Spleen (tissue), 7 donors: ENCODE measurements around the gene MAJIN.

Experiments
- POLR2A ChIP-seq, 3 donors: fragments of 450-650 bp; IDR thresholded peaks; one replicate each; pipeline ENCODE4 v1.5.1; 2017; ENCODE audit warnings: antibody characterized with exemption in 3 of 3, mild to moderate bottlenecking in 1 of 3
- POLR2AphosphoS5 ChIP-seq, 3 donors: sonication (generic); formaldehyde crosslinking; IDR thresholded peaks; one replicate each; pipeline ENCODE4 v1.5.1; 2017; ENCODE audit warnings: antibody characterized with exemption in 3 of 3
- TF ChIP-seq, protein P1 (sequence below), 11 experiments: fragments of 200-600 bp in 7 of 11; fragments of 450-650 bp in 4 of 11; sonication (generic) in 4 of 11; IDR thresholded peaks in 8 of 11; conservative IDR thresholded peaks in 3 of 11; 1 replicate in 7 of 11; 2 replicates in 4 of 11; pipeline versions ENCODE4 v1.4.0 to v1.8.0; 2016 to 2021; ENCODE audit warnings: antibody characterized with exemption in 11 of 11, inconsistent platforms in 4 of 11, mild to moderate bottlenecking in 1 of 11
- donor health status: DM: no; HTN: no; CAD: no; lungs with moderate emphysema.
- donor health status: DM: no; HTN: no; CAD: no.
- donor health status: DM: no; HTN: no; CAD: no.

DNA sequence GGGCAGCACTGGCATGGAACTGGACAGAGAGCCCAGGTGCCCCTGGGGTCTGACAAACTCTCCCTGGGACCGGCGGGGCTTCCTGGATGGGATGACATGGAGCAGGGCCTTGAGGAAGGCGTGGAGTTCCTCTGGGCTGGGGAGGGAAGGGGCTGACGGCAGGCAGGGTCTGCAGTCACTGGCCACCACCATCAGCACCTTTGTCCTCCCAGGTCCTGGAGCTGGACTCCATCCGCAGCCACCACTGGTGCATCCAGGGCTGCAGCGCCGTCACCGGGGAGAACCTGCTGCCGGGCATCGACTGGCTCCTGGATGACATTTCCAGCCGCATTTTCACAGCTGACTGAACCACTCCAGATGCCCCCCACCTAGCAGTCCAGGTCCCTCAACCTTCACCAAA is 49.6 kb upstream of the MAJIN start:
- TF ChIP-seq, protein P1, sequence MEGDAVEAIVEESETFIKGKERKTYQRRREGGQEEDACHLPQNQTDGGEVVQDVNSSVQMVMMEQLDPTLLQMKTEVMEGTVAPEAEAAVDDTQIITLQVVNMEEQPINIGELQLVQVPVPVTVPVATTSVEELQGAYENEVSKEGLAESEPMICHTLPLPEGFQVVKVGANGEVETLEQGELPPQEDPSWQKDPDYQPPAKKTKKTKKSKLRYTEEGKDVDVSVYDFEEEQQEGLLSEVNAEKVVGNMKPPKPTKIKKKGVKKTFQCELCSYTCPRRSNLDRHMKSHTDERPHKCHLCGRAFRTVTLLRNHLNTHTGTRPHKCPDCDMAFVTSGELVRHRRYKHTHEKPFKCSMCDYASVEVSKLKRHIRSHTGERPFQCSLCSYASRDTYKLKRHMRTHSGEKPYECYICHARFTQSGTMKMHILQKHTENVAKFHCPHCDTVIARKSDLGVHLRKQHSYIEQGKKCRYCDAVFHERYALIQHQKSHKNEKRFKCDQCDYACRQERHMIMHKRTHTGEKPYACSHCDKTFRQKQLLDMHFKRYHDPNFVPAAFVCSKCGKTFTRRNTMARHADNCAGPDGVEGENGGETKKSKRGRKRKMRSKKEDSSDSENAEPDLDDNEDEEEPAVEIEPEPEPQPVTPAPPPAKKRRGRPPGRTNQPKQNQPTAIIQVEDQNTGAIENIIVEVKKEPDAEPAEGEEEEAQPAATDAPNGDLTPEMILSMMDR (IDR thresholded peaks at IDR 0.05 in 8 of 11, conservative IDR thresholded peaks at IDR 0.05 in 3 of 11): no peak
- TF ChIP-seq POLR2A (IDR thresholded peaks at IDR 0.05) (no peak), POLR2AphosphoS5 (IDR thresholded peaks at IDR 0.05) (peak in 1 of 3 donors; percentile 18)
